ENCODE measurements around the gene GALNTL6. TPM values are rescaled to one million over a fixed set of nuclear protein-coding genes. Genes with fewer than 3 reads are reported as not detected.

Gene GALNTL6
- total RNA-seq, 4 donors from 2014 or later, result 0.30 to 1.3 (median 0.60) TPM

- intact Hi-C loops (cut with DNase I; ENCODE audit: low total_unique reads), result no loop called here
Measured at GRCh38 chr4:172009446-172010230, 196.4 kb downstream of the GALNTL6 start.

DNA sequence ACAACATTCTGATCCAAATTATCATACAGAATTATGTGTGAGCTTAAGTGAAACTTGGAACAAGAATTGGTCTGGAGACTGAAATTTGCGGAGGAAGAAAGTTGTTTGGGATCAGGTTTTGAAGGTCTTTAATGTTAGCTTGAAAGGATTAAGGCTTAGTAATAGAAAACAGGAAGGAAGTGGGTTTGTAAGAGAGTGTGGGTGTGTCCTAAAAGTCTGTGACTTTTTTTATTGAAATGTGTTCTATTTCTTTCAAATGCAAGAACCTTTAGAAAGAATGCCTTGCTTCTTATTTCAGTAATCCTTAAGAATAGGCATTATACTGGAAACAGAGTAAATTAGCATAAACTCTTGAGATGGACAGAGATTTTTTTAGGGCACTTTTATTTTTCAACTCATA, 198.0 kb downstream of the GALNTL6 start:
- TF ChIP-seq POLR2A (IDR thresholded peaks at IDR 0.05) (no peak), CTCF (IDR thresholded peaks at IDR 0.05) (no peak)
- H3K4me3 ChIP-seq (ENCODE audit: low read depth, poor library complexity, severe bottlenecking), result no peak overlapping the region
- intact Hi-C loops (cut with DNase I; ENCODE audit: low total_unique reads), result no loop called here
- no peak for DNase-seq (ENCODE audit: low spot score in 2 of 2)
- 43 to 46% methylated on average over 1 of the region's 1 CpG for WGBS, 2 donors

More at GRCh38 chr4:172009446-172010230, 196.4 kb downstream of the GALNTL6 start:
- H3K4me3 ChIP-seq (ENCODE audit: low read depth, poor library complexity, severe bottlenecking), result no peak overlapping the region
- no peak for TF ChIP-seq CTCF (IDR thresholded peaks at IDR 0.05)
- no peak for TF ChIP-seq POLR2A (IDR thresholded peaks at IDR 0.05)
- WGBS, 2 donors, result 50 to 55% methylated on average over 3 of the region's 3 CpGs
- no peak for DNase-seq (ENCODE audit: low spot score in 2 of 2)

DNA sequence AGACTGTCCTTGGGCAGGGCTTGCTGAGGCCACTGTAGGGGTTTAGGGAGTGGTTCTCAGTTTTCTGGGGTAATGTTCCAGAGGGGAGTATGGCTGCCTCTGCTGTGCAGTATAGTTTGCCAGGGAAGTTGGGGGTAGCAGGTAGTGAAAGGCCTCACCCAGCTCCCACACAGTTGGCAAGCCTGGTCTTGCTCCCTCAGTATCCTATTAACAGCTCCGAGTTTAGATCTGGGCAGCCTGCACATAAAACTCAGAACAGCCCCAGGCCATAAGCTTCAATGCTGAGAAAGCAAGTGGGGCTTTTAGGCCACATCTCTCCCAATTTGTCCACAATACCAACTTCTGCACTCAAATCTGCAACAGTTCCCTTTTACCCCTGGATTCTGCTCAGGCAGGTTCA, 205.2 kb downstream of the GALNTL6 start:
- WGBS, 2 donors, result 31 to 50% methylated on average over 1 of the region's 1 CpG
- no peak overlapping the region for H3K4me3 ChIP-seq (ENCODE audit: low read depth, poor library complexity, severe bottlenecking)
- intact Hi-C loops (cut with DNase I; ENCODE audit: low total_unique reads), result no loop called here
- no peak for DNase-seq (ENCODE audit: low spot score in 2 of 2)
- no peak for TF ChIP-seq POLR2A (IDR thresholded peaks at IDR 0.05)
- no peak for TF ChIP-seq CTCF (IDR thresholded peaks at IDR 0.05)

DNA sequence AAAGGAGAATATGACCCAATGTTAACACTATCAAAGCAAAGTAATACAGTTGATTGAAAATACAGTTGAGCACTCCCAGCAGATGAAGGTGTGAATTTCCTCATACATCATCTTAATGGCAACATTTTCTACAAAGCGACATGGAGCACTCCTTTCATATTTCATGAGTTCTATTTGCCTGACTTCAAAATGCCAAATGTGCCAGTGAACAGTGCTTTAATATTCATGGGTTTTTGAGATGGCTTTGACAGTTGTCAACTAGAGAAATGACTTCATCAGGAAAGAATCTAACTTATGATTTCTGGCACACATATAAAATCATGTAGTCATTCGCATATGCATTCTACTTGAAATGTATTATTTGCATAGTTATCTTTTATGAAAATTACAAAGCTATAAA, 222.4 kb downstream of the GALNTL6 start:
- no peak overlapping the region for H3K4me3 ChIP-seq (ENCODE audit: low read depth, poor library complexity, severe bottlenecking)
- no peak for DNase-seq (ENCODE audit: low spot score in 2 of 2)
- intact Hi-C loops (cut with DNase I; ENCODE audit: low total_unique reads), result no loop called here
- TF ChIP-seq CTCF (IDR thresholded peaks at IDR 0.05) (no peak), POLR2A (IDR thresholded peaks at IDR 0.05) (no peak)
- 67 to 73% methylated on average over 2 of the region's 2 CpGs for WGBS, 2 donors

DNA sequence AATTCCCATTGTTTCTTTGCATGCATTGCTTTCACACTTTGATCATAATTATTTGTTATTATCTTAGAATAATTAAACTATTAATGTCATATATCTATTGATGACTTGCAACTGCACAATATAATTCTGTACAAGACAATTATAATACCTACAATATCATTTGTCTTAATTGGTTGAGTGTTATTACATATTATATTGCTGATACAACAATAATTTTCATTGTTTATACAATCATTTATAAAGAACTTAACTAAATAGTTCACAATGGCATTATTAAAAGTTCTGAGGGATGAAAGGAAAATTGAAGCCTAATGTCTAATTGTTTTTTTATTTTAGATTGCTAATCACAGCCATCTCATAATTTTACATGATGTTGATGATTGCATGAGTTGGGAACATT, 227.6 kb downstream of the GALNTL6 start:
- H3K4me3 ChIP-seq (ENCODE audit: low read depth, poor library complexity, severe bottlenecking), result no peak overlapping the region
- intact Hi-C loops (cut with DNase I; ENCODE audit: low total_unique reads), result no loop called here
- TF ChIP-seq POLR2A (IDR thresholded peaks at IDR 0.05) (no peak), CTCF (IDR thresholded peaks at IDR 0.05) (no peak)
- no peak for DNase-seq (ENCODE audit: low spot score in 2 of 2)

GRCh38 chr4:172042714-172043114, 229.5 kb downstream of the GALNTL6 start:
- TF ChIP-seq POLR2A (IDR thresholded peaks at IDR 0.05) (no peak), CTCF (IDR thresholded peaks at IDR 0.05) (no peak)
- DNase-seq (ENCODE audit: low spot score in 2 of 2), result no peak
- H3K4me3 ChIP-seq (ENCODE audit: low read depth, poor library complexity, severe bottlenecking), result no peak overlapping the region
- intact Hi-C loops (cut with DNase I; ENCODE audit: low total_unique reads), result no loop called here
- WGBS, 2 donors, result 54 to 57% methylated on average over 3 of the region's 3 CpGs

All from lower leg skin (tissue), 4 donors.